GM10248 (cell line): ENCODE measurements around the gene RNU5D-1.
A peak's percentile ranks its signal among the peaks of the same experiment; 100 is the strongest.

Experiments used
- CTCF ChIA-PET: fragments of 300-600 bp; sonication (Branson Sonifier 250); formaldehyde crosslinking; extraction: SDS; loops from one replicate; lab custom pipeline; 2021; ENCODE audit warnings: antibody characterized with exemption; lab: Yijun Ruan, JAX
- POLR2A ChIA-PET: fragments of 350-650 bp; sonication (Branson Sonifier 250); formaldehyde crosslinking; extraction: SDS; loops from one replicate; lab custom pipeline; 2020; ENCODE audit warnings: antibody characterized with exemption; lab: Yijun Ruan, JAX
- DNase-seq: peaks from one replicate; pipeline ENCODE4 v3.0.0; 2012; ENCODE audit errors: extremely low spot score
- TF ChIP-seq, protein P1 (sequence below): IDR thresholded peaks from 2 replicates; pipeline ENCODE4 v1.5.1; 2012; ENCODE audit warnings: mild to moderate bottlenecking, low read depth; ENCODE audit errors: extremely low read depth, missing control alignments, control extremely low read depth

Gene RNU5D-1

DNA sequence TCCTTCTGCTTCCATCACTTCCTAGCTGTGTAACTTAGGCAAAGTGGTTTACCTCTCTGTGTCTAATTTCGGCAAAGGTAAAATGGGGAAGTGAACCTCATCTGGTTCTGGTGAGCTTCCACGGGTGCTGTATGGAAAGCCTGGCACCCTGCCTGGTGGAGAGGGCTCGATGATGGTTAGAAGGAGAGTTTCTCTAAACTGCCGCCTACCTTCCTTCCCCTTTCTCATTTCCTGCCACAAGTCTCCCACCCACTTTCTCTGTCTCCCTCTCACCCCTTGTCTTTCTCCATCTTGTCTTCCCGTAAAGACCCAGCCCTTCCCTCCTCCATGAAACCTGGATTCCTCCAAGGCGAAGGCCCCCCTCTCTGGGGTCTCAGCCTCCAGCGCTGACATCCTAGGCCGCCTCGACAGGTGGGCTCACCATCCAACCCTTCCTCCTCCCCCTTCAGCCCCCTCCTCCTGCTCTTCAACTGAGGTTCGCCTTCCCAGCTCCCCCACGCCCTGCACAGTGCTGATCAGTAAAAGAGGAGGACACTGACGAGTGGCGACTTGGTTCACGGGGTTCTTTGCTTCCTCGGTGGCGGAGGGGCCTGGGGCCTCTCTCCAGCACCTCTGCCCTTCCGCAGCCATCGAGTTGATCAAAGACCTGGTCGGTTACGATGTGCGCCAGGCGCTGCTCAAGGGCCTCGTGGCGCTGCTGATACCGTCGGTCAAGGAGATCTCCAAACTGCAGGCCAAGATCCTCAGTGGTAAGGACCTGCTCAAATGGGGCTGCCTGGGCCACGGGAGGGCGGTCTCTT, 7.3 kb downstream of the RNU5D-1 start:
- peak; percentile 68 for DNase-seq
- TF ChIP-seq, protein P1, sequence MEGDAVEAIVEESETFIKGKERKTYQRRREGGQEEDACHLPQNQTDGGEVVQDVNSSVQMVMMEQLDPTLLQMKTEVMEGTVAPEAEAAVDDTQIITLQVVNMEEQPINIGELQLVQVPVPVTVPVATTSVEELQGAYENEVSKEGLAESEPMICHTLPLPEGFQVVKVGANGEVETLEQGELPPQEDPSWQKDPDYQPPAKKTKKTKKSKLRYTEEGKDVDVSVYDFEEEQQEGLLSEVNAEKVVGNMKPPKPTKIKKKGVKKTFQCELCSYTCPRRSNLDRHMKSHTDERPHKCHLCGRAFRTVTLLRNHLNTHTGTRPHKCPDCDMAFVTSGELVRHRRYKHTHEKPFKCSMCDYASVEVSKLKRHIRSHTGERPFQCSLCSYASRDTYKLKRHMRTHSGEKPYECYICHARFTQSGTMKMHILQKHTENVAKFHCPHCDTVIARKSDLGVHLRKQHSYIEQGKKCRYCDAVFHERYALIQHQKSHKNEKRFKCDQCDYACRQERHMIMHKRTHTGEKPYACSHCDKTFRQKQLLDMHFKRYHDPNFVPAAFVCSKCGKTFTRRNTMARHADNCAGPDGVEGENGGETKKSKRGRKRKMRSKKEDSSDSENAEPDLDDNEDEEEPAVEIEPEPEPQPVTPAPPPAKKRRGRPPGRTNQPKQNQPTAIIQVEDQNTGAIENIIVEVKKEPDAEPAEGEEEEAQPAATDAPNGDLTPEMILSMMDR, result no peak
- CTCF ChIA-PET, result interaction anchor here (1.1 to 1.4 kb wide), 3 partner anchors 9 to 69 kb away, joined by 3 read pairs; partner anchors contain the start of genes ARMH1 and TMEM53
- POLR2A ChIA-PET, result interaction anchor here (1.4 kb wide), 1 partner anchor 96 kb away, joined by 8 read pairs; no protein-coding TSS in a partner anchor

DNA sequence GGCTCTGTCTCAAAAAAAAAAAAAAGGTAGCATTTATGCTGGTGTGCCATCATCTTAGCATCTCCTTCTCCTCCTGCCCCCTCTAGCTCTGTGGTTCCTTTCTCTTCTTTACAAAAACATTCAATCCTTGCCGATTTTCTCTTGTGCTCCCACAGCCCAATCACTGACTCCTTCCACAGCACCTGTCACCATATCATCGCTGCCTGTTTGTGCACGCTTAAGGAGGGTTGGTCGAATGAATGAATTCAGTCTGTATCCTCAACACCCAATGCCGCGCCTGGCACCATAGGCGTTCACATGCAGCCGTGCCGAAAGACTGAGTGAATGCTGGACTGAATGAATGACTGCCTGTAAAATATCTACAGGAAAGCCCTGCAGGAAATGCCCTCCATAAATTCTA, 7.9 kb downstream of the RNU5D-1 start:
- TF ChIP-seq, protein P1, result no peak
- POLR2A ChIA-PET, result interaction anchor here (1.4 kb wide), 1 partner anchor 96 kb away, joined by 8 read pairs; no protein-coding TSS in a partner anchor
- no peak for DNase-seq
- CTCF ChIA-PET, result interaction anchor here (1.1 to 2.1 kb wide), 3 partner anchors 13 to 70 kb away, joined by 3 to 7 read pairs (median 3); partner anchors contain the start of genes ARMH1 and TMEM53

DNA sequence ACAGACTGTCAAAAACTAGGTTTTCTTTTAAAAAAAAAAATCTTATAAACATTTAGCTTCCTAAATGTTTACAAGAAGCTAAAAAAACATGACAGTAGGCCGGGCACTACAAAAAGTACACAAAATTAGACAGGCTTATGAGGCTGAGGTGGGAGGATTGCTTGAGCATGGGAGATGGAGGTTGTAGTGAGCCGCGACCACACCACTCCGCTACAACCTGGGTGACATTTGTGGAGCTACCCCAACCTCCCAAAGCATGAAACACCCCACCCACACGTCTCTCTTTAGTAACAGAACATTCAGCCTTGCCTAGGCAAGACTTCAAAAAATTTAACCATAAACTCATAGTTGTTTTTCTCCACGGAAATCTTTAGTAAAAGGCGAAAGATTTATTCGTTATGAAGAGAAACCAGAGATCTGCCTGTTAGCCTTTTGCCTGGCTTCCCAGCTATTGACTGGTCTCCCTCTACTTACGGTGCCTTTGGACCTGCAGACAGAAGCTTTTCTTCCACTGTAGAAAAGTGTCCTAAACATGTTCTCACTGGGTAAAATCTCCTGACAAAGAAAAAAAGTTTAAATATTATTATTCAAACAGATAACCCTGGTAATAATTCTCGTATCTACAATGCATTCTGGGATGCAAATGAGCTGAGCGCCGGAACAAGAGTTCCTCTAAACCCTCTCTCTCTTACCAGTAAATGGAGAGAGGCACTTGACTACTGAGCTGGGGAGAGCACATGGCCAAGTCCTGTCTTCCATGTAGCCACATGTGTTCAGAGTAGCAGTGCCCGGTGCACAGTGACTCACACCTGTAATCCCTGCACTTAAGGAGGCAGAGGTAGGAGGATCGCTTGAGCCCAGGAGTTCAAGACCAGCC, 9.2 kb downstream of the RNU5D-1 start:
- CTCF ChIA-PET, result interaction anchor here (0.6 to 5.2 kb wide), 7 partner anchors 8 to 98 kb away, joined by 3 to 42 read pairs (median 4); partner anchors contain the start of genes PLK3 and RNU5D-1
- TF ChIP-seq, protein P1, result no peak
- peak; percentile 79 for DNase-seq
- POLR2A ChIA-PET, result interaction anchor here (0.6 to 3.1 kb wide), 30 partner anchors 9 to 1581 kb away, joined by 3 to 95 read pairs (median 6); partner anchors contain the start of genes ARMH1, BEST4, BTBD19 and HECTD3

DNA sequence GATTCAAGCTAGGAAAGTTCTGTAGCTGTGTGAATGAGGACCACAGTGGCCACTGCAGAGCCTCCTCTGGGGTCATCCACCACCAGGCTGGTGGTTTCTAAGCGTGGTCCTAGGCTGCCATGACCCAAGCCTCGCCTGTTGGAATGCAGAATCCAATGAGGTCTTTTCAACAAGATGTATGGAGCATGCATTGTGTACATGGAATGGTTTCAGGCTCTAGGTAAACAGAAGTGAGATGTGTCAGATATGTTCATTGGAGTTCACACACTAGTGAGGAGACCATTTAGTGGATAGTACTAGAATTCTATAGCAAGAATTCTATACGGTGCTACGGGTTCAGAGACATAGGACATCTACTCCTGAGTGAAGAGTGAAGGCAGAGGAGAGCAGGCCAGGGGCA, 10.7 kb downstream of the RNU5D-1 start:
- ChIA-PET CTCF (interaction anchor here (5.2 kb wide), 1 partner anchor 10 kb away, joined by 42 read pairs; the partner anchor contains the start of gene RNU5D-1), POLR2A (interaction anchor here (0.6 to 3.1 kb wide), 11 partner anchors 8 to 1070 kb away, joined by 3 to 95 read pairs (median 16); partner anchors contain the start of genes ARMH1, BTBD19, KDM4A and RNU5D-1)
- TF ChIP-seq, protein P1, result no peak
- DNase-seq, result no peak

DNA sequence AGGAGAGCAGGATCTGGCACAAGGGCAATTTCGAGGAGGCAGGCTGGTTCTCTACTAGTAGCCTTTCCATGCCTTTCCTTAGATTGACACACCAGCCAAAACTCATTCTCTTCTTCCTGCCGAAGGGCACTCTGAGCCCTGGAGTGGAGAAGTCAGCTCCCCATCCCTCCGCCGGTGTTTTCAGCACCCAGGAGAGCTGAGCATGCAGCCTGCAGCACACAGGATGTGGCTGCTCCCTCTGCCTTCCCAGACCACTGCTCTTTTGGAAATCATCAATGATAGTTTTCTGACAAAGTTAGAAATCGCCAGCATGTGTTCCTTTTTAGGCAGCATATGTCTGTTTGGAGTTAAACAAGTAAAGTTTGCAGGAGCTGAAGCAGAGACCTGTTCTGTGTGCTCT, 11.7 kb downstream of the RNU5D-1 start:
- DNase-seq, result no peak
- POLR2A ChIA-PET, result interaction anchor here (1.5 to 3.1 kb wide), 2 partner anchors 23 to 100 kb away, joined by 6 to 28 read pairs; no protein-coding TSS in a partner anchor

More for the DNA sequence above, 11.7 kb downstream of the RNU5D-1 start:
- CTCF ChIA-PET, result interaction anchor here (0.9 to 9.2 kb wide), 5 partner anchors 8 to 44 kb away, joined by 3 to 69 read pairs (median 9); partner anchors contain the start of gene RNU5D-1
- TF ChIP-seq, protein P1, result no peak
